Measurements from ENCODE around the gene KRT23. TPM values are rescaled to one million over a fixed set of nuclear protein-coding genes. Genes with fewer than 3 reads are reported as not detected.

Gene KRT23
- total RNA-seq, 2 donors from 2014 or later: not detected

GRCh38 chr17:40903129-40903847 is 34.2 kb downstream of the KRT23 start:
- Mint-ChIP-seq H3K27me3 (ENCODE audit: insufficient read depth) (peaks cover 30% of the 10 kb centered on the region), H3K36me3 (ENCODE audit: low read depth) (no peaks in the 10 kb centered on the region), H3K27ac (peak overlapping the region; percentile 1), H3K4me1 (peaks cover 39% of the 10 kb centered on the region), H3K9me3 (no peaks in the 10 kb centered on the region), H3K4me3 (no peak overlapping the region)
- no peaks in the 10 kb centered on the region for H3K36me3 ChIP-seq (ENCODE audit: control insufficient read depth, insufficient read depth, low read length)
- H3K27me3 ChIP-seq (ENCODE audit: control insufficient read depth, insufficient read depth, low read length, poor library complexity, severe bottlenecking): no peaks in the 10 kb centered on the region
- no peak overlapping the region for H3K9ac ChIP-seq (ENCODE audit: extremely low read depth, low read length, poor library complexity, severe bottlenecking)
- 86 to 88% methylated on average over 10 to 12 of the region's 12 CpGs for WGBS, 2 experiments (ENCODE audit: insufficient coverage in 1 of 2, insufficient read length in 1 of 2)
- TF ChIP-seq CTCF (conservative IDR thresholded peaks at IDR 0.05): no peak
- H3K9me3 ChIP-seq (ENCODE audit: control insufficient read depth, low read length): no peaks in the 10 kb centered on the region
- DNase-seq: no peak
- H3K4me3 ChIP-seq (ENCODE audit: low read length): no peak overlapping the region
- H3K27ac ChIP-seq (ENCODE audit: low read depth, low read length): no peak overlapping the region
- no peaks in the 10 kb centered on the region for H3K4me1 ChIP-seq (ENCODE audit: control insufficient read depth, insufficient read depth, low read length)

GRCh38 chr17:40902498-40902897 is 34.9 kb downstream of the KRT23 start:
- Histone ChIP-seq H3K27ac (ENCODE audit: low read depth, low read length) (no peak overlapping the region), H3K36me3 (ENCODE audit: control insufficient read depth, insufficient read depth, low read length) (no peaks in the 10 kb centered on the region), H3K4me1 (ENCODE audit: control insufficient read depth, insufficient read depth, low read length) (no peaks in the 10 kb centered on the region), H3K9me3 (ENCODE audit: control insufficient read depth, low read length) (no peaks in the 10 kb centered on the region), H3K4me3 (ENCODE audit: low read length) (peak overlapping the region; percentile 22), H3K27me3 (ENCODE audit: control insufficient read depth, insufficient read depth, low read length, poor library complexity, severe bottlenecking) (no peaks in the 10 kb centered on the region), H3K9ac (ENCODE audit: extremely low read depth, low read length, poor library complexity, severe bottlenecking) (peak overlapping the region; percentile 19)
- Mint-ChIP-seq H3K36me3 (ENCODE audit: low read depth) (no peaks in the 10 kb centered on the region), H3K9me3 (no peaks in the 10 kb centered on the region), H3K27me3 (ENCODE audit: insufficient read depth) (peaks cover 30% of the 10 kb centered on the region), H3K4me3 (no peak overlapping the region), H3K27ac (peak overlapping the region; percentile 1), H3K4me1 (peaks cover 37% of the 10 kb centered on the region)
- TF ChIP-seq CTCF (conservative IDR thresholded peaks at IDR 0.05): no peak
- WGBS, 2 experiments (ENCODE audit: insufficient coverage in 1 of 2, insufficient read length in 1 of 2): 84 to 88% methylated on average over 2 to 4 of the region's 4 CpGs
- no peak for DNase-seq

GRCh38 chr17:40901981-40902474 is 35.4 kb downstream of the KRT23 start:
- Mint-ChIP-seq H3K36me3 (ENCODE audit: low read depth) (no peaks in the 10 kb centered on the region), H3K4me3 (peak overlapping the region; percentile 7), H3K9me3 (no peaks in the 10 kb centered on the region), H3K27ac (peak overlapping the region; percentile 1), H3K27me3 (ENCODE audit: insufficient read depth) (peaks cover 25% of the 10 kb centered on the region), H3K4me1 (peaks cover 37% of the 10 kb centered on the region)
- TF ChIP-seq CTCF (conservative IDR thresholded peaks at IDR 0.05): no peak
- no peaks in the 10 kb centered on the region for H3K36me3 ChIP-seq (ENCODE audit: control insufficient read depth, insufficient read depth, low read length)
- WGBS, 2 experiments (ENCODE audit: insufficient coverage in 1 of 2, insufficient read length in 1 of 2): no CpG with 5 or more reads among the region's 1 CpG
- H3K4me1 ChIP-seq (ENCODE audit: control insufficient read depth, insufficient read depth, low read length): no peaks in the 10 kb centered on the region
- peak overlapping the region; percentile 19 for H3K9ac ChIP-seq (ENCODE audit: extremely low read depth, low read length, poor library complexity, severe bottlenecking)
- H3K4me3 ChIP-seq (ENCODE audit: low read length): no peak overlapping the region
- peak; percentile 64 for DNase-seq
- no peaks in the 10 kb centered on the region for H3K27me3 ChIP-seq (ENCODE audit: control insufficient read depth, insufficient read depth, low read length, poor library complexity, severe bottlenecking)
- no peak overlapping the region for H3K27ac ChIP-seq (ENCODE audit: low read depth, low read length)
- no peaks in the 10 kb centered on the region for H3K9me3 ChIP-seq (ENCODE audit: control insufficient read depth, low read length)

Data from endodermal cell (in vitro differentiated cells).